K562 (cell line): ENCODE data around the gene RUVBL2. TPM values are rescaled to one million over a fixed set of nuclear protein-coding genes. Genes with fewer than 3 reads are reported as not detected.

Experiments used
- ATF1 ChIP-seq, 2 experiments: fragments of 450-650 bp in 1 of 2; IDR thresholded peaks; 2 replicates each; pipeline ENCODE4 v1.6.1; 2016; ENCODE audit warnings: missing compliant biosample characterization in 1 of 2, missing genetic modification characterization in 1 of 2
- BCL6 ChIP-seq: fragments of 250-450 bp; sonication (Bioruptor Pico); IDR thresholded peaks from 2 replicates; pipeline ENCODE4 v1.4.0; 2020
- CGGBP1 ChIP-seq: fragments of 250-450 bp; sonication (Bioruptor Pico); IDR thresholded peaks from 2 replicates; pipeline ENCODE4 v1.9.0; 2021; ENCODE audit warnings: mild to moderate bottlenecking
- CXXC5 ChIP-seq: fragments of 250-450 bp; sonication (Bioruptor Pico); IDR thresholded peaks from 2 replicates; pipeline ENCODE4 v1.8.0; 2022; ENCODE audit warnings: inconsistent platforms, mild to moderate bottlenecking, moderate library complexity
- ELK1 ChIP-seq: sonication (generic); formaldehyde crosslinking; IDR thresholded peaks from 2 replicates; pipeline ENCODE4 v1.8.1; 2022; ENCODE audit warnings: missing genetic modification reagents
- HMBOX1 ChIP-seq: sonication (generic); IDR thresholded peaks from 2 replicates; pipeline ENCODE4 v1.6.1; 2016
- HNRNPL ChIP-seq: fragments of 200-400 bp; formaldehyde crosslinking; IDR thresholded peaks from 2 replicates; pipeline ENCODE4 v1.6.1; 2017; ENCODE audit warnings: low read depth, mild to moderate bottlenecking, low read length
- IRF1 ChIP-seq: sonication (generic); formaldehyde crosslinking; IDR thresholded peaks from 2 replicates; pipeline ENCODE4 v1.8.0; 2022; ENCODE audit warnings: missing genetic modification reagents, mild to moderate bottlenecking, borderline replicate concordance
- KLF16 ChIP-seq: IDR thresholded peaks from 2 replicates; pipeline ENCODE4 v1.6.1; 2016; ENCODE audit warnings: antibody characterized with exemption
- MEF2A ChIP-seq: IDR thresholded peaks from 2 replicates; pipeline ENCODE4 v1.6.1; 2011; ENCODE audit warnings: low read depth, mild to moderate bottlenecking, low read length, moderate library complexity; ENCODE audit not compliant: control insufficient read depth
- NFIC ChIP-seq: fragments of 450-650 bp; IDR thresholded peaks from 2 replicates; pipeline ENCODE4 v1.6.1; 2017; ENCODE audit warnings: mild to moderate bottlenecking, inconsistent platforms
- NONO ChIP-seq, 2 experiments: fragments of 200-400 bp in 1 of 2; fragments of 450-650 bp in 1 of 2; formaldehyde crosslinking in 1 of 2; IDR thresholded peaks; 2 replicates each; pipeline ENCODE4 v1.6.1; 2017; ENCODE audit warnings: low read depth in 2 of 2, mild to moderate bottlenecking in 2 of 2, moderate library complexity in 2 of 2, low read length in 1 of 2
- PCBP1 ChIP-seq: fragments of 200-400 bp; formaldehyde crosslinking; IDR thresholded peaks from 2 replicates; pipeline ENCODE4 v1.6.1; 2018; ENCODE audit warnings: mild to moderate bottlenecking, low read depth, low read length; ENCODE audit not compliant: poor library complexity, severe bottlenecking
- POLR2AphosphoS5 ChIP-seq: IDR thresholded peaks from 2 replicates; pipeline ENCODE4 v1.6.1; 2011; ENCODE audit warnings: mild to moderate bottlenecking, low read depth, low read length, moderate library complexity; ENCODE audit not compliant: control insufficient read depth, insufficient read depth
- POLR3G ChIP-seq: IDR thresholded peaks from 2 replicates; pipeline ENCODE4 v1.6.1; 2011; ENCODE audit not compliant: insufficient read length, insufficient replicate concordance; ENCODE audit errors: extremely low read depth
- RFX1 ChIP-seq: fragments of 450-650 bp; IDR thresholded peaks from 2 replicates; pipeline ENCODE4 v1.6.1; 2016; ENCODE audit warnings: mild to moderate bottlenecking, moderate library complexity
- SRSF7 ChIP-seq: fragments of 200-400 bp; formaldehyde crosslinking; optimal IDR thresholded peaks from 2 replicates; pipeline ENCODE3; 2017; ENCODE audit warnings: mild to moderate bottlenecking, low read depth, low read length
- ZFPM2 ChIP-seq: fragments of 250-450 bp; sonication (Bioruptor Pico); IDR thresholded peaks from 2 replicates; pipeline ENCODE4 v1.5.1; 2022; ENCODE audit warnings: mild to moderate bottlenecking
- ZNF311 ChIP-seq: fragments of 250-450 bp; sonication (Bioruptor Pico); IDR thresholded peaks from 2 replicates; pipeline ENCODE4 v1.4.0; 2020; ENCODE audit warnings: mild to moderate bottlenecking, moderate library complexity
- ZNF384 ChIP-seq: IDR thresholded peaks from 2 replicates; pipeline ENCODE4 v1.6.1; 2012; ENCODE audit warnings: low read depth, low read length, improper control_type of control experiment
- ZNF408 ChIP-seq: fragments of 250-450 bp; sonication (Bioruptor Pico); IDR thresholded peaks from 2 replicates; pipeline ENCODE4 v1.4.0; 2020; ENCODE audit warnings: low read depth, mild to moderate bottlenecking, moderate library complexity
- ZNF639 ChIP-seq, 2 experiments: fragments of 200-800 bp in 1 of 2; sonication (Bioruptor generic) in 1 of 2; sonication (generic) in 1 of 2; formaldehyde crosslinking in 1 of 2; IDR thresholded peaks in 1 of 2; conservative IDR thresholded peaks in 1 of 2; 2 replicates each; pipeline versions ENCODE4 v1.5.0 to v1.6.1; 2016 to 2020; ENCODE audit warnings: missing compliant biosample characterization in 1 of 2, missing genetic modification characterization in 1 of 2, missing genetic modification reagents in 1 of 2
- polyA plus RNA-seq, 8 experiments: library from polyadenylated mRNA; depleted of rRNA in 4 of 8; stranded (reverse) in 5 of 8; unstranded in 3 of 8; fragments of >200 nt; fragmentation: Nextera tagmentation in 2 of 8; fragmentation: Illumina TruSeq in 1 of 8; extraction: Ambion mirVana in 2 of 8; extraction: Trizol in 1 of 8; gene quantifications; 2 replicates each; pipeline versions ENCODE4 v1.2.1 to v1.2.3, GENCODE V29; 2011 to 2014; ENCODE audit warnings: inconsistent platforms in 1 of 8, missing spikeins in 1 of 8
- total RNA-seq, 7 experiments: library from RNA; depleted of rRNA in 6 of 7; stranded (reverse); fragments of >200 nt in 6 of 7; fragmentation: Illumina TruSeq in 2 of 7; extraction: Trizol in 2 of 7; gene quantifications; 2 replicates each; pipeline versions ENCODE4 v1.2.1 to v1.2.3, GENCODE V29; 2011 to 2021; ENCODE audit warnings: low replicate concordance in 1 of 7

The RUVBL2 gene
- total and polyA plus RNA-seq, 9 of the 15 experiments (the other 6 are each of a cell fraction or from before 2014, with no cell fraction given): 71.4 to 453 (median 237) TPM

- TF ChIP-seq ZNF408 (CRISPR knock-in tag) (no peak), ELK1 (CRISPR knock-in tag) (no peak), POLR2AphosphoS5 (peak; percentile 87), PCBP1 (no peak), CXXC5 (CRISPR knock-in tag) (0 out of 2 replicates have a peak, but pooled peaks have one; percentile 22), ZFPM2 (peak; percentile 94; the same call in 1 of the 2 replicates), POLR3G (no peak), BCL6 (CRISPR knock-in tag) (no peak), ZNF639 (CRISPR knock-in tag; conservative IDR thresholded peaks at IDR 0.05 in 1 of 2, IDR thresholded peaks at IDR 0.05 in 1 of 2) (0 out of 4 replicates have a peak, but pooled peaks of 1 of the 2 experiments have one; percentile 5), NFIC (0 out of 2 replicates have a peak, but pooled peaks have one; percentile 4), ZNF311 (no peak), SRSF7 (no peak), ZNF384 (no peak), CGGBP1 (CRISPR knock-in tag) (no peak), HNRNPL (no peak; the same call in 1 of the 2 replicates), KLF16 (no peak), RFX1 (peak; percentile 48; the same call in 1 of the 2 replicates), IRF1 (CRISPR knock-in tag) (no peak), NONO (IDR thresholded peaks at IDR 0.05; ENCODE audit: low read depth in 2 of 2, low read length in 1 of 2) (peak in 1 of 2 experiments; percentile 33; a peak in 1 of 4 replicates), ATF1 (CRISPR knock-in tag; IDR thresholded peaks at IDR 0.05) (no peak), ATF1 (tag; IDR thresholded peaks at IDR 0.05) (peak; percentile 50), HMBOX1 (no peak), MEF2A (no peak)
Measured at GRCh38 chr19:48967346-48968178, 26.1 kb upstream of the RUVBL2 start (continued).
